Activated B cell treated with CpG ODN at 0.5 μM for 24 hours (primary cell): ENCODE data around the gene DNAJC11. TPM values are rescaled to one million over a fixed set of nuclear protein-coding genes. Genes with fewer than 3 reads are reported as not detected.

ENCODE experiments used
- ATAC-seq: fragments of 200-7000 bp; cut with Tn5 transposase; one replicate; pipeline ENCODE4 v1.10.0; 2021; ENCODE audit warnings: low read depth, mild to moderate bottlenecking, moderate library complexity
- CTCF ChIA-PET: fragments of 350-600 bp; sonication (Branson Sonifier 250); formaldehyde crosslinking; loops from one replicate; lab custom pipeline; 2021; ENCODE audit warnings: antibody characterized with exemption; lab: Charles Lee
- POLR2A ChIA-PET: fragments of 350-600 bp; sonication (Branson Sonifier 250); formaldehyde crosslinking; loops from one replicate; lab custom pipeline; 2021; ENCODE audit warnings: antibody characterized with exemption; lab: Charles Lee
- DNase-seq: peaks from one replicate; pipeline ENCODE4 v3.0.0; 2022
- H3K27ac Mint-ChIP-seq: one replicate; pipeline ENCODE4 v1.8.0; 2020; ENCODE audit warnings: mixed read lengths
- H3K27me3 Mint-ChIP-seq: one replicate; pipeline ENCODE4 v1.8.0; 2021; ENCODE audit warnings: mixed read lengths
- H3K36me3 Mint-ChIP-seq: one replicate; pipeline ENCODE4 v1.8.0; 2021; ENCODE audit warnings: low read depth, mixed read lengths
- H3K4me1 Mint-ChIP-seq: one replicate; pipeline ENCODE4 v1.8.0; 2021; ENCODE audit warnings: mixed read lengths
- H3K4me3 Mint-ChIP-seq: one replicate; pipeline ENCODE4 v1.8.0; 2020; ENCODE audit warnings: mild to moderate bottlenecking, mixed read lengths
- H3K9me3 Mint-ChIP-seq: one replicate; pipeline ENCODE4 v1.8.0; 2020; ENCODE audit warnings: mixed read lengths
- intact Hi-C: fragments of 100-400 bp; cut with micrococcal nuclease; formaldehyde crosslinking; loops from one replicate; pipeline ENCODE4 v1.15.1; 2024
- total RNA-seq: library from RNA; stranded (reverse); gene quantifications from 2 replicates; pipeline ENCODE4 v1.2.3, GENCODE V29; 2022
- TF ChIP-seq, protein P1 (sequence below): fragments of 200-600 bp; IDR thresholded peaks from one replicate; pipeline ENCODE4 v1.8.0; 2022; ENCODE audit warnings: antibody characterized with exemption, mild to moderate bottlenecking

Gene DNAJC11
- total RNA-seq, 1 donor from 2014 or later, result 65.6 TPM

DNA sequence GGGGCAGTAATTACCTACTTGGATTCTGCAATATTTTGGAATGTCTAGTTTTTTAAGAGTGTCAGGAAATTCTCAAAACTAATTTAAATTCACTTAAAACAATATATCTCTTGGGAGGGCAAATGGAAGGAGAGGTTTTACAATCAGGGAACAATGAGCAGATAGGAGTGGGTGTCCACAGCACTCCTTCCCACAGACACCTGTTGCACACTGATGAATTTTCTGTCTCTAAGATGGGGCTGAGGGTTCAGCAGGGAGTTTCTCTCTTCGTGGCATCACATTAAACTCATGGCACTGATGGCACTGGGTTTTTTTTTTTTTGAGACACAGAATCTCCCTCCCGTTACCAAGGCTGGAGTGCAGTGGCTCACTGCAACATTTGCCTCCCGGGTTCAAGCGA is 82.6 kb downstream of the DNAJC11 start:
- no peaks in the 10 kb centered on the region for H3K27me3 Mint-ChIP-seq
- ChIA-PET POLR2A (no interaction called here), CTCF (no interaction called here)
- no peak overlapping the region for H3K4me3 Mint-ChIP-seq
- no peak for DNase-seq
- no peaks in the 10 kb centered on the region for H3K9me3 Mint-ChIP-seq
- H3K36me3 Mint-ChIP-seq, result peaks cover 18% of the 10 kb centered on the region
- intact Hi-C loops, result loop anchor here (10.0 kb wide), 1 partner anchor 1166 kb away; the partner anchor contains the start of gene PER3
- no peak overlapping the region for H3K27ac Mint-ChIP-seq
- H3K4me1 Mint-ChIP-seq, result peaks cover 9% of the 10 kb centered on the region
- no peak for ATAC-seq
- TF ChIP-seq, protein P1, sequence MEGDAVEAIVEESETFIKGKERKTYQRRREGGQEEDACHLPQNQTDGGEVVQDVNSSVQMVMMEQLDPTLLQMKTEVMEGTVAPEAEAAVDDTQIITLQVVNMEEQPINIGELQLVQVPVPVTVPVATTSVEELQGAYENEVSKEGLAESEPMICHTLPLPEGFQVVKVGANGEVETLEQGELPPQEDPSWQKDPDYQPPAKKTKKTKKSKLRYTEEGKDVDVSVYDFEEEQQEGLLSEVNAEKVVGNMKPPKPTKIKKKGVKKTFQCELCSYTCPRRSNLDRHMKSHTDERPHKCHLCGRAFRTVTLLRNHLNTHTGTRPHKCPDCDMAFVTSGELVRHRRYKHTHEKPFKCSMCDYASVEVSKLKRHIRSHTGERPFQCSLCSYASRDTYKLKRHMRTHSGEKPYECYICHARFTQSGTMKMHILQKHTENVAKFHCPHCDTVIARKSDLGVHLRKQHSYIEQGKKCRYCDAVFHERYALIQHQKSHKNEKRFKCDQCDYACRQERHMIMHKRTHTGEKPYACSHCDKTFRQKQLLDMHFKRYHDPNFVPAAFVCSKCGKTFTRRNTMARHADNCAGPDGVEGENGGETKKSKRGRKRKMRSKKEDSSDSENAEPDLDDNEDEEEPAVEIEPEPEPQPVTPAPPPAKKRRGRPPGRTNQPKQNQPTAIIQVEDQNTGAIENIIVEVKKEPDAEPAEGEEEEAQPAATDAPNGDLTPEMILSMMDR, result no peak

DNA sequence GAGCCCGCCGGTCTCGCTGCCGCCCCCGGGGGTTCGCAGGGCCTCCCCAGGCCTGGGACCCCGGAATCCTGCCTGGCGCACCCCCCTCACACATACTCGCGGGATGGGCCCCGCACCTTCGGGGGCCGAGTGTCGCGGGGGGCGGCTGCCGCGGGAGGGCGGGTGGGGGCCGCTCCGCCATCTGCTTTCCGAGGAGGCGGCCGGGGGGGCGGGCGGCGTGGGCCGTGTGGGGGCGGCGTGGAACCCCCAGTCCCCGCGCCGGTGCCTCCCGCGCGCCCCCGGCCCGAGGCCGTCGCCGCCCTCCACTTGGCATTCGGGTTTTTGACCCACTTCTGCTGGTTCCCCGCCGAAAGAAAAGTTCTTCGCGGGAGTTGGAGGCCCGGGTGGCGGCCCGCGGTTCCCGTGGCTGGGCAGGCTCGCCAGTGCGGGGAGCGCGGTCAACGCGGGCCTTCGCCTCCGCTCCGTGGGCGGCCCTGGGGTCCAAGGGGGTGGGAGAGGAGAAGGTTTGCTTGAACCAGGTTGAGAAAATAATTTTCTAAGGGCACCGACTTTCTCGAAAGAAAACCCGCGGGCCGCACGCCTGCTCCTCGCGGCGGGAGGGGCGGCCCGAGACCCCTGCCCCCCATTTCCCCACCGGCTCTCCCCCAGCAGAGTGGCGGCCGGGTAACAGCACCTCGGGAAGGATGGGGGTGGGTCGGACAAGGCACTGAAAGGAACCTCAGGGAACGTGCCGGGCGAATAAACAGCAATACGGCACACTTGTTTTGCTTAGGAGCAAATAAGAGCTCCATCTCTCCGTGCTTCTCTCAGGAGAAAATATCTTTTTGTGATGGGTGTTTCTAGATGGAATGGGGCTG is 86.5 kb downstream of the DNAJC11 start:
- intact Hi-C loops, result loop anchor here (5.0 to 10.0 kb wide), 3 partner anchors 223 to 1170 kb away; partner anchors contain the start of genes ACOT7 and PER3
- Mint-ChIP-seq H3K36me3 (peaks cover 5% of the 10 kb centered on the region), H3K9me3 (no peaks in the 10 kb centered on the region), H3K27me3 (no peaks in the 10 kb centered on the region), H3K27ac (peak overlapping the region; percentile 63), H3K4me1 (peaks cover 15% of the 10 kb centered on the region), H3K4me3 (peak overlapping the region; percentile 76)
- peak; percentile 27 for DNase-seq
- TF ChIP-seq, protein P1, result no peak
- ATAC-seq, result no peak
- ChIA-PET CTCF (no interaction called here), POLR2A (interaction anchor here (0.6 to 1.7 kb wide), 5 partner anchors 8 to 35 kb away, joined by 3 to 16 read pairs (median 5); partner anchors contain the start of genes KLHL21 and ZBTB48)

DNA sequence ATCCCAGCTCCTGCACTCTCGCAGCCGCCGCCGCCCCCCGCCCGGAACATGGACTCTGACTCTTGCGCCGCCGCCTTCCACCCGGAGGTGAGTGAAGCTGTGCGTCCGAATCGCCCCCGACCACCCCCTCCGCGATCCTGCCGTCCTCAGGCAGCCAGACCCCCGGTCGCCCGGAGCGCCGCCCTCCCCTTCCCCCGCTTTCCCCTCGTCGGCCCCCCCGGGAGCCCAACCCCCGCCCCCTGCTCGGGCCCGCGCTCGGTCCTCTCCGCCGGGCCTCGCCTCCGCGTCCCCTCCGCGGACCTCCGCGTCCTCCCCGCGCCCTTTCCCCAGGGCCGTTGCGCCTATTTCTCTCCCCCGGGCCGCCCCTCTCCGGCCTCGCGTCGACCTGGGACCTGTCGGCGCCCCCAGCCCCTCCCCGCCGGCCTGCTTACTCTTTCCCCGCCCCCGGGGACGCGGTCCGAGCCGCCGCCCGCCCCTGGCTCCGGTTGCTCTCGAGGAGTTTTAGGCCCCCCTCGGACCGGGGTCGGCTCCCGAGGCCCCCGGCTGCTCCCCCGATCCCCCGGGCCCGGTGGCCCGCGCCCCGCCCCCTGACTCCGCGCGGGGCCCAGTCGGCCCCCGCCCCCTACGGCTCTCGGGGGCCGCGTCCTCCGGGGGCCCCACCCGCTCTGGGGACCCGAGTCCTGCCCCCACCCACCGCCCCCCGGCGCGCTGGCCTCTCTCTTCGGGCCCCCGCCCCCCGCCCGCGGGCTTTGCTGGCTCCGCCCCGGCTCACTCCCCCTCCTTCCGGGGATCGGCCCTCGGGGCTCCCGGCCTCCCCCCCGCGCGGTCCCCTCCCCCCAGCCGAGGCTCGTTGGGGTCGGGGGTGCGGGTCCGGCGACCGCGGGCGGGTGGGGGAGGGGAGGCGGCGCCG is 87.3 kb downstream of the DNAJC11 start:
- no peaks in the 10 kb centered on the region for H3K27me3 Mint-ChIP-seq
- H3K9me3 Mint-ChIP-seq, result no peaks in the 10 kb centered on the region

DNA sequence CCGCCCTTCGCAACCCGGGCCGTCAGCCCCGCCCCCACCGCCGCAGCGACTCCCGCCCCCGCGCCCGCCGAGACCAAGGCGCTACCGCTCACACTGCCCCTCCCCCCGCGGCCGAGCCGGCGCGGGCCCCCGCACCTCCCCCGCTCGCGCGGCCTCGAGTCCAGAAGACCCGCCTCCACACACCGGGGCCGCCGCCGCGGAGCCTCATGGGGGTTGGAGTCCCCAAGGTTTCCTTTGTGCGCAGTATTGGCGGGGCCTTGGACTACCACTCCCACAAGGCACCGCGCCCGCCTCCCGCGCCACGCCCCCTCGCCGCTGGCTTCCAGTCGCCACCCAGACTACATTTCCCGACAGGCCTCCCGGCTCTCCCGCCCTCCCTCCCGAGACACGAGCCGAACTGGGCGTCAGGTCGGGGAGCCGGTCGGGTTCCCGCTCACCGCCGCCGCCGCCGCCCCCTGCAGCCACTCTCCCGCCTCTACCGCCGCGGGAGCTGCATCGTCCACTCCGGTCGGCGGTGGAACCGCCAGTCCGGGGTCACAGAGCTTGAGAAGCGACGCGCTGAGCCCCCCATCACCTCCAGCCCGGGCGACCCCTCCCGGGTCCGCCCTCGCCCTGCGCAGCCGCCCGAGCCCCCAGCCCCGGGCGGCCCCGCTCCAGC is 88.1 kb downstream of the DNAJC11 start, which contains the start of gene PHF13:
Gene PHF13 (plus strand): TSS at position 371 of the 658 bp plus-strand sequence. CDS start 336 bp downstream, outside the sequence.
- TF ChIP-seq, protein P1, result no peak
- DNase-seq (peak; percentile 99), ATAC-seq (peak; percentile 96)
- Mint-ChIP-seq H3K4me3 (peak within 1 kb of the TSS; percentile 90), H3K9me3 (no peaks in the 10 kb centered on the region), H3K36me3 (no peaks in the 10 kb centered on the region), H3K4me1 (peaks cover 15% of the 10 kb centered on the region), H3K27ac (peak within 1 kb of the TSS; percentile 83), H3K27me3 (no peaks in the 10 kb centered on the region)
- ChIA-PET CTCF (no interaction called here), POLR2A (interaction anchor here (0.7 to 4.3 kb wide), 6 partner anchors 10 to 171 kb away, joined by 3 to 64 read pairs (median 3); partner anchors contain the start of genes KLHL21, THAP3 and ZBTB48)
- intact Hi-C loops, result loop anchor here (1.0 to 10.0 kb wide), 9 partner anchors 10 to 1171 kb away; partner anchors contain the start of genes ACOT7, DNAJC11, NOL9 and PER3

More for the DNA sequence above, 87.3 kb downstream of the DNAJC11 start:
- intact Hi-C loops, result loop anchor here (5.0 to 10.0 kb wide), 3 partner anchors 222 to 1171 kb away; partner anchors contain the start of genes ACOT7 and PER3
- CTCF ChIA-PET, result no interaction called here
- DNase-seq, result peak; percentile 62
- TF ChIP-seq, protein P1, result no peak
- peak overlapping the region; percentile 18 for H3K27ac Mint-ChIP-seq
- peaks cover 3% of the 10 kb centered on the region for H3K36me3 Mint-ChIP-seq
- peaks cover 15% of the 10 kb centered on the region for H3K4me1 Mint-ChIP-seq
- H3K4me3 Mint-ChIP-seq, result peak overlapping the region; percentile 85
- ATAC-seq, result peak; percentile 3
- POLR2A ChIA-PET, result interaction anchor here (0.7 to 4.3 kb wide), 5 partner anchors 10 to 170 kb away, joined by 3 to 64 read pairs (median 3); partner anchors contain the start of genes KLHL21, THAP3 and ZBTB48
